Tibial artery (tissue), 4 donors: Measurements from ENCODE around the gene FAM184B.

ENCODE experiments used
- DNase-seq, 2 donors: peaks; one replicate each; pipeline ENCODE4 v3.0.0-alpha.2; 2019
- H3K27ac ChIP-seq, 2 donors: fragments of 200-600 bp; sonication (generic) in 1 of 2; 1 replicate in 1 of 2; 2 replicates in 1 of 2; pipeline ENCODE4 v1.5.1; 2018 to 2019; ENCODE audit warnings: mild to moderate bottlenecking in 1 of 2
- H3K27me3 ChIP-seq, 2 donors: fragments of 200-600 bp; sonication (generic) in 1 of 2; one replicate each; pipeline versions ENCODE4 v1.5.1 to v1.6.0; 2016 to 2019
- H3K36me3 ChIP-seq, 3 donors: fragments of 200-600 bp; sonication (generic) in 2 of 3; one replicate each; pipeline ENCODE4 v1.5.1; 2016 to 2019; ENCODE audit warnings: mild to moderate bottlenecking in 2 of 3
- H3K4me1 ChIP-seq, 4 donors: fragments of 200-600 bp; sonication (generic) in 2 of 4; 1 replicate in 3 of 4; 2 replicates in 1 of 4; pipeline ENCODE4 v1.5.1; 2016 to 2019
- H3K4me3 ChIP-seq, 2 donors: fragments of 200-600 bp; sonication (generic) in 1 of 2; 1 replicate in 1 of 2; 2 replicates in 1 of 2; pipeline ENCODE4 v1.5.1; 2018 to 2019; ENCODE audit warnings: mild to moderate bottlenecking in 2 of 2
- H3K9me3 ChIP-seq, 3 donors: fragments of 200-600 bp; sonication (generic) in 1 of 3; one replicate each; pipeline ENCODE4 v1.5.1; 2016 to 2019
- intact Hi-C: fragments of 100-400 bp; cut with DNase I; formaldehyde crosslinking; loops from one replicate; pipeline ENCODE4 v1.15.0; 2023; ENCODE audit warnings: low total_unique reads
- TF ChIP-seq, protein P1 (sequence below), 2 experiments: fragments of 200-600 bp in 1 of 2; fragments of 450-650 bp in 1 of 2; IDR thresholded peaks; one replicate each; pipeline ENCODE4 v1.5.1; 2017 to 2019; ENCODE audit warnings: antibody characterized with exemption in 2 of 2, mild to moderate bottlenecking in 1 of 2, moderate library complexity in 1 of 2

Gene FAM184B

DNA sequence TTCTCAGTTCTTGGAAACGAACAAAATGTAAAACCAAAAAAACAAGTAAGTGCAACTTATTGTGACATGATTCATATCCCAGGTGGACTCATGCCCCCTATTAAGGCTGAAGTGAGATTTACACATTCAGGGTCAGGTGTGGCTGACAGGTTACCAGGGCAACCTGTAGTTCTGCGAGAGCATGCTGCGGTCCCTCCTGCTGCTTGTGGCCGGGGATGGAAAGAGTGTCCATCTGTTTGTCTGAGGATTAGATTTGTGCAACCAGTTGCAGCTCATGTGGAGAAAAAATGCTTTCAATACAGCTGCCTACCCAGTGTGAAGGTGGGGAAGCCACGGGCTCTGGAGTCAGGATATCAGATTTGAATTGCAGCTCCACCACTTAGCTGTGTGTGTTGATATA is 78.8 kb downstream of the FAM184B start:
- no peak overlapping the region for H3K27ac ChIP-seq
- no peaks in the 10 kb centered on the region for H3K36me3 ChIP-seq
- no peak overlapping the region for H3K4me3 ChIP-seq
- DNase-seq = no peak
- no peaks in the 10 kb centered on the region for H3K4me1 ChIP-seq
- intact Hi-C loops = no loop called here
- no peaks in the 10 kb centered on the region for H3K27me3 ChIP-seq
- peaks cover 0 to 8% (median 0%) of the 10 kb centered on the region in 3 donors for H3K9me3 ChIP-seq
- TF ChIP-seq, protein P1, sequence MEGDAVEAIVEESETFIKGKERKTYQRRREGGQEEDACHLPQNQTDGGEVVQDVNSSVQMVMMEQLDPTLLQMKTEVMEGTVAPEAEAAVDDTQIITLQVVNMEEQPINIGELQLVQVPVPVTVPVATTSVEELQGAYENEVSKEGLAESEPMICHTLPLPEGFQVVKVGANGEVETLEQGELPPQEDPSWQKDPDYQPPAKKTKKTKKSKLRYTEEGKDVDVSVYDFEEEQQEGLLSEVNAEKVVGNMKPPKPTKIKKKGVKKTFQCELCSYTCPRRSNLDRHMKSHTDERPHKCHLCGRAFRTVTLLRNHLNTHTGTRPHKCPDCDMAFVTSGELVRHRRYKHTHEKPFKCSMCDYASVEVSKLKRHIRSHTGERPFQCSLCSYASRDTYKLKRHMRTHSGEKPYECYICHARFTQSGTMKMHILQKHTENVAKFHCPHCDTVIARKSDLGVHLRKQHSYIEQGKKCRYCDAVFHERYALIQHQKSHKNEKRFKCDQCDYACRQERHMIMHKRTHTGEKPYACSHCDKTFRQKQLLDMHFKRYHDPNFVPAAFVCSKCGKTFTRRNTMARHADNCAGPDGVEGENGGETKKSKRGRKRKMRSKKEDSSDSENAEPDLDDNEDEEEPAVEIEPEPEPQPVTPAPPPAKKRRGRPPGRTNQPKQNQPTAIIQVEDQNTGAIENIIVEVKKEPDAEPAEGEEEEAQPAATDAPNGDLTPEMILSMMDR (IDR thresholded peaks at IDR 0.05) = no peak

DNA sequence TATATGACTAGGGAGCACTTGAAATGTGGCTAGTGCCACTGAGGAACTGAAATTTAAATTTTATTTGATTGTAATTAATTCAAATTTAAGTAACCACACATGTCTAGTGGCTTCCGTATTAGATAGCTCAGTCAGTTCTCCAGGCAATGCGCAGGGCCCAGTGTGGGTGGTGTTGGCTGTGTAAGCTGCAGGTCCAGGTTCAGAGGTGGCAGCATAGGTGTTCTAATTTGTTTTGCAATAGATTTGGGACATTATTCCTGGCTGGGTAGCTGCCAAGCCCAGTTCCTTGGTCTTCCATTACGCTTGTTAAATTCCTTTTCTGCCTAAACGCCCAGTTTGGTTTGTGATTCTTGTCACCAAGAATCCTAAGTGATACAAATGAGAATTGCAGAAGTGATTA is 79.5 kb downstream of the FAM184B start:
- Histone ChIP-seq H3K4me3 (no peak overlapping the region), H3K27ac (no peak overlapping the region), H3K27me3 (no peaks in the 10 kb centered on the region), H3K4me1 (no peaks in the 10 kb centered on the region), H3K9me3 (peaks cover 0 to 8% (median 0%) of the 10 kb centered on the region in 3 donors), H3K36me3 (no peaks in the 10 kb centered on the region)
- TF ChIP-seq, protein P1 (IDR thresholded peaks at IDR 0.05) = no peak
- no peak for DNase-seq
- intact Hi-C loops = no loop called here

DNA sequence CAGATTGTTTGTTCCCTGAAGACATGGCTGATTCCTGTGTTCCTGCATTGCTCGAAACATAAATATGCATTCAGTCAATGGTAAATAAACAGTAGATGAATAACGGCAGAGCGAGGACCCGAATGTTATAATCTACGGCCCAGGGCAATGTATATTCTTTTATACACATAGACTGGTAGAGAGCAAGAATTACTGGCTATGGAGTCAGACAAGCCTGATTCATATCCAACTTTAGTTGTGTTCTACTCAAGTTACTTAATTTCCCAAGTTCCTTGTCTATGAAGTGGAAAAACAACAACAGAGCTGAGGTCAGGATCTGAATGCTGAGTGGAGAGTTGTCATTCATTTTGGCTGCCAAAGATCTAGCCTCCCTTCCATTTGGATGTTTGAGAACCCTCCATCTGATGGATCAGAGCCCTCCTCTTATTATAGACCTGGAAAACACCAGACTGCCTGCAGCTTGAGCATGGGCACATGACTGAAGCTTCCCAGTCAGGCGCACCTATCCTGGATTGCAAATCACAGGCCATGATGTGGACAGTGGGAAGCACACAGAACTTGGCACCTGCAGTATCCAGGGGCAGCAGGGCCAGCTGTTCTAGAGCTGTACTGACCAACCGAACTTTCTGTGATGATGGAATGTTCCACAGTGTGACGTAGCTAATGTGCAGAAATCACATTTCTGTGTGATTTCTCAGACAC is 80.1 kb downstream of the FAM184B start:
- intact Hi-C loops = no loop called here
- H3K4me1 ChIP-seq = no peaks in the 10 kb centered on the region
- no peaks in the 10 kb centered on the region for H3K36me3 ChIP-seq
- H3K27ac ChIP-seq = no peak overlapping the region
- H3K9me3 ChIP-seq = peaks cover 0 to 8% (median 0%) of the 10 kb centered on the region in 3 donors
- H3K27me3 ChIP-seq = no peaks in the 10 kb centered on the region
- no peak for DNase-seq
- TF ChIP-seq, protein P1 (IDR thresholded peaks at IDR 0.05) = no peak
- H3K4me3 ChIP-seq = no peak overlapping the region

DNA sequence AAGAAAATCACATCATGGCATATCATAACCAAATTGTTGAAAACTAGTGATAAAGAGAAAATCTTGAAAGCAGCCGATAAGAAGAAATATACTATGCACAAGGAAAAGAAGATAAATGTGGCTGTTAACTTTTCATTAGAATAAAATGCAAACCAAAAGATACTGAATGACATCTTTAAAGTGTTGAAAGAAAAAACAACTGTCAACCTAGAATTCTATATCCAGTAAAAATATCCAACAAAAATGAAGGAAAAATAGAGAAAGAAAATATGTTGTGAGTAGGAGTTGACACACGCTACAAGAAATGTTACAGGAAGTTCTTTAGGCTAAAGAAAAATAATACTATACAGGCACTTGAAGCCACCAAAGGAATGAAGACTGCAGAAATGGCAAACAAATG is 82.0 kb downstream of the FAM184B start:
- no peak overlapping the region for H3K4me3 ChIP-seq
- peaks cover 0 to 8% (median 0%) of the 10 kb centered on the region in 3 donors for H3K9me3 ChIP-seq
- TF ChIP-seq, protein P1 (IDR thresholded peaks at IDR 0.05) = no peak
- H3K36me3 ChIP-seq = no peaks in the 10 kb centered on the region
- DNase-seq = no peak
- no peak overlapping the region for H3K27ac ChIP-seq
- H3K4me1 ChIP-seq = no peaks in the 10 kb centered on the region
- intact Hi-C loops = no loop called here
- H3K27me3 ChIP-seq = no peaks in the 10 kb centered on the region

DNA sequence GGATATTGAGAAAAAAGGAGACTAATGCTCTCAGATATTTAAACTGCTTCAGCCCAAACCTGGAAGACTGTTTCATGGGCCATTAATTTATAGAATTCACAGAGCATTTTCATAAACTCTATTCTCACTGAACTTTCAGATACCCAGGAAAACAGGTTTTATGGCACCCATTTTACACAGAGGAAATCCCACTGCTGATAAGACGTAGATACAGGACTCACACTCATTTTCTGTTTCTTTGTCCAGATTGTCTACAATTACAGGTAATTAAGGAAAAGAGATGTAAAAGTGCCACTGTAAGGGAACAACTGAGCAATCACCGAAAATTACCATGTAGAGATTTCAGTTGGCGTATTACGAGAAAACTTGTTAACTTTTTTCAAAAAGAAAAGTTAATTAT is 83.3 kb downstream of the FAM184B start:
- intact Hi-C loops = no loop called here
- TF ChIP-seq, protein P1 (IDR thresholded peaks at IDR 0.05) = no peak

More for the DNA sequence above, 83.3 kb downstream of the FAM184B start:
- no peak overlapping the region for H3K4me3 ChIP-seq
- no peak for DNase-seq
- H3K9me3 ChIP-seq = peaks cover 0 to 8% (median 0%) of the 10 kb centered on the region in 3 donors
- no peaks in the 10 kb centered on the region for H3K36me3 ChIP-seq
- no peaks in the 10 kb centered on the region for H3K4me1 ChIP-seq
- H3K27me3 ChIP-seq = no peaks in the 10 kb centered on the region
- no peak overlapping the region for H3K27ac ChIP-seq
